Transverse colon (tissue), 4 donors: ENCODE data around the gene PAX5. TPM values are rescaled to one million over a fixed set of nuclear protein-coding genes. Genes with fewer than 3 reads are reported as not detected.
A peak's percentile ranks its signal among the peaks of the same experiment; 100 is the strongest.

Source experiments
- DNase-seq: peaks from one replicate; pipeline ENCODE4 v3.0.0-alpha.2; 2019
- H3K27ac ChIP-seq, 4 donors: fragments of 200-600 bp; sonication (generic); 2 replicates each; pipeline ENCODE4 v1.5.1; 2016 to 2018; ENCODE audit warnings: inconsistent platforms in 4 of 4
- H3K27me3 ChIP-seq: fragments of 200-600 bp; sonication (generic); 2 replicates; pipeline ENCODE4 v1.5.1; 2017; ENCODE audit warnings: inconsistent platforms
- H3K36me3 ChIP-seq, 4 donors: fragments of 200-600 bp; sonication (generic); 2 replicates each; pipeline ENCODE4 v1.5.1; 2017 to 2019; ENCODE audit warnings: inconsistent platforms in 4 of 4
- H3K4me1 ChIP-seq, 4 donors: fragments of 200-600 bp; sonication (generic); 2 replicates each; pipeline ENCODE4 v1.5.1; 2017 to 2020; ENCODE audit warnings: inconsistent platforms in 4 of 4
- H3K4me3 ChIP-seq, 4 donors: fragments of 200-600 bp; sonication (generic); 1 replicate in 1 of 4; 2 replicates in 3 of 4; pipeline versions ENCODE4 v1.5.1 to v1.6.1; 2017 to 2019; ENCODE audit warnings: inconsistent platforms in 4 of 4
- H3K9me3 ChIP-seq, 2 donors: fragments of 200-600 bp; sonication (generic); 2 replicates each; pipeline ENCODE4 v1.5.1; 2017 to 2019; ENCODE audit warnings: inconsistent platforms in 2 of 2
- CTCF ChIP-seq, 5 experiments: fragments of 200-600 bp in 3 of 5; fragments of 450-650 bp in 2 of 5; sonication (generic) in 3 of 5; IDR thresholded peaks; 1 replicate in 2 of 5; 2 replicates in 3 of 5; pipeline ENCODE4 v1.5.1; 2016 to 2017; ENCODE audit warnings: antibody characterized with exemption in 5 of 5, inconsistent platforms in 3 of 5, mild to moderate bottlenecking in 2 of 5, moderate library complexity in 1 of 5
- EP300 ChIP-seq: sonication (generic); formaldehyde crosslinking; IDR thresholded peaks from one replicate; pipeline ENCODE4 v1.6.1; 2017; ENCODE audit warnings: antibody characterized with exemption, low read depth
- POLR2A ChIP-seq: fragments of 450-650 bp; IDR thresholded peaks from one replicate; pipeline ENCODE4 v1.6.1; 2016; ENCODE audit warnings: antibody characterized with exemption, mild to moderate bottlenecking, moderate library complexity
- POLR2AphosphoS5 ChIP-seq, 3 donors: sonication (generic); formaldehyde crosslinking; IDR thresholded peaks; one replicate each; pipeline ENCODE4 v1.6.1; 2016; ENCODE audit warnings: antibody characterized with exemption in 3 of 3
- WGBS, 2 donors: methylation state at CpG; one replicate each; pipeline ENCODE4 v1.1.5; 2018; ENCODE audit warnings: low coverage in 1 of 2; 5-methylcytosine and 5-hydroxymethylcytosine counted together
- in situ Hi-C, 4 donors: fragments of 200-750 bp; cut with MboI; loops; one replicate each; pipeline versions ENCODE4 v1.15.0 to v1.15.1; 2017; ENCODE audit warnings: low sequenced_read_pairs in 3 of 4, low pct_ligation_motif_present in 1 of 4, low pct_unique_long_range_greater_than_20kb in 1 of 4
- intact Hi-C: fragments of 100-400 bp; cut with DNase I; formaldehyde crosslinking; loops from one replicate; pipeline ENCODE4 v1.15.1; 2023; ENCODE audit warnings: low total_unique reads
- total RNA-seq, 4 donors: library from RNA; depleted of rRNA; stranded (reverse); fragments of >200 nt; gene quantifications; one replicate each; pipeline ENCODE4 v1.1.0, GENCODE V29; 2016

PAX5 gene
- total RNA-seq, 4 donors from 2014 or later: 2.4 to 3.7 TPM; not detected in 2

GRCh38 chr9:37028420-37029031, 5.5 kb downstream of the PAX5 start:
- Histone ChIP-seq H3K27me3 (peaks cover 100% of the 10 kb centered on the region), H3K36me3 (no peaks in the 10 kb centered on the region), H3K4me1 (peaks cover 22 to 46% (median 37%) of the 10 kb centered on the region in 4 donors), H3K4me3 (no peak overlapping the region), H3K9me3 (no peaks in the 10 kb centered on the region), H3K27ac (no peak overlapping the region)
- in situ Hi-C loops: no loop called here
- no peak for DNase-seq
- intact Hi-C loops: no loop called here
- 15 to 36% methylated on average over 2 to 22 of the region's 22 CpGs for WGBS, 2 donors
- TF ChIP-seq CTCF (IDR thresholded peaks at IDR 0.05): no peak
- TF ChIP-seq POLR2A: no peak
- TF ChIP-seq EP300: no peak
- no peak for TF ChIP-seq POLR2AphosphoS5 (IDR thresholded peaks at IDR 0.05)

GRCh38 chr9:37027582-37028419, 6.3 kb downstream of the PAX5 start:
- Histone ChIP-seq H3K36me3 (no peaks in the 10 kb centered on the region), H3K4me3 (peak overlapping the region in 2 of 4 donors; percentile 8 to 42), H3K27ac (no peak overlapping the region), H3K9me3 (no peaks in the 10 kb centered on the region), H3K4me1 (peaks cover 22 to 46% (median 37%) of the 10 kb centered on the region in 4 donors), H3K27me3 (peaks cover 100% of the 10 kb centered on the region)
- in situ Hi-C loops (no loop called here), intact Hi-C loops (no loop called here)
- peak; percentile 90 for DNase-seq
- 3 to 4% methylated on average over 7 to 35 of the region's 58 CpGs for WGBS, 2 donors
- TF ChIP-seq POLR2AphosphoS5 (IDR thresholded peaks at IDR 0.05) (no peak), POLR2A (no peak), CTCF (IDR thresholded peaks at IDR 0.05) (no peak), EP300 (no peak)

- TF ChIP-seq POLR2A (no peak), EP300 (no peak)
- no peak for DNase-seq
- Histone ChIP-seq H3K36me3 (no peaks in the 10 kb centered on the region), H3K9me3 (no peaks in the 10 kb centered on the region), H3K27ac (no peak overlapping the region), H3K4me3 (peak overlapping the region in 2 of 4 donors; percentile 8 to 42), H3K27me3 (peaks cover 100% of the 10 kb centered on the region), H3K4me1 (peaks cover 22 to 46% (median 37%) of the 10 kb centered on the region in 4 donors)
- intact Hi-C loops: no loop called here
- 11% methylated on average over 31 of the region's 56 CpGs; no CpG with 5 or more reads in 1 of the 2 donors for WGBS, 2 donors
- in situ Hi-C loops: no loop called here
Observed at GRCh38 chr9:37026931-37027581, 7.0 kb downstream of the PAX5 start.

DNA sequence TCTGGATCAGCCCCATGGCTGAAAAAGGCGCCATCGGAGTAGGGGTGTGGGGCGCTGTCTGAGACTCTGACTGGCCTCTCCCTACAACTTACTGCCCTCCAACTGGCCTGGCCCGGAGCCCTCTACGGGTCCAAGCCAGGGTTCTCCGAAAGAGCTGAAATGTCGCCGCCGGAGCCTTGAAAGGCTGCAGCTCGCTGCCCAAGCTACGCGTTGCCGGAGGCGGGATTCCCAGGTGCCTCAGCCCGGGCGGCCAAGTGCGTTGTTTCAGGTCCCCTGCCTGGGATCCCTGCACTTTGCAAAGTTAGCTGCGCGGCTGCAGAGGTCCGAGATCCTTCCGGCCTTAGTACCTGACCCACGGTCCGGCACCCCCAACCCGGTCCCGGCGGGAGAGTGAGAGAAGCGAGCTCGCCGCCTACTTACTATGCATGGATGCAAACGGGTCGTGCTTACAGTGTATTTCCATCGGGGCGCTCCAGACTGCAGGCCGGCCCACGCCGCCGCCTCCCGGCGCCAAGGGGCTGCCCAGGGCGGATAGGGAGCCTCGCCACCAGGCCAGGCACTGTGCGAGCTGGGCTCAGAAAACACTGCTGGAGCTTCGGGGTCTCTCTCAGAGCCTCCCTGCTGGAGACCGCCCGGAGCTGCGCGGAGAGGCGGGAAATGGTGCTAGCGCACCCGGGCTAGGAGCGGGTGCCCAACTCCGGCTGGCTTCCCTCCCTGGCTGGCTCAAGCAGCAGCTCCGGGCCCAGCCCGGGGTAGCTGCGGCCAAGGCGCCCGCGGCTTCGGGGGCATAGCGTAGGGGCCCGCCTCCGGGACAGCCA, 7.7 kb downstream of the PAX5 start:
- peak overlapping the region in 2 of 4 donors; percentile 4 to 42 for H3K4me3 ChIP-seq
- no peak for TF ChIP-seq POLR2A
- no peak for TF ChIP-seq POLR2AphosphoS5 (IDR thresholded peaks at IDR 0.05)
- no peak for TF ChIP-seq CTCF (IDR thresholded peaks at IDR 0.05)
- no peak for TF ChIP-seq EP300
- H3K27me3 ChIP-seq: peaks cover 100% of the 10 kb centered on the region
- no peaks in the 10 kb centered on the region for H3K36me3 ChIP-seq
- DNase-seq: no peak
- in situ Hi-C loops (no loop called here), intact Hi-C loops (no loop called here)
- H3K9me3 ChIP-seq: no peaks in the 10 kb centered on the region
- 7% methylated on average over 39 of the region's 62 CpGs; no CpG with 5 or more reads in 1 of the 2 donors for WGBS, 2 donors
- H3K4me1 ChIP-seq: peaks cover 22 to 46% (median 37%) of the 10 kb centered on the region in 4 donors
- H3K27ac ChIP-seq: no peak overlapping the region
